ENCODE data around the gene HMGB1. TPM values are rescaled to one million over a fixed set of nuclear protein-coding genes. Genes with fewer than 3 reads are reported as not detected.

Gene HMGB1
- total RNA-seq, 3 donors from 2014 or later (not counting 1 experiment from before 2014, with no cell fraction given), result 397 to 449 (median 409) TPM

- TF ChIP-seq, protein P1, sequence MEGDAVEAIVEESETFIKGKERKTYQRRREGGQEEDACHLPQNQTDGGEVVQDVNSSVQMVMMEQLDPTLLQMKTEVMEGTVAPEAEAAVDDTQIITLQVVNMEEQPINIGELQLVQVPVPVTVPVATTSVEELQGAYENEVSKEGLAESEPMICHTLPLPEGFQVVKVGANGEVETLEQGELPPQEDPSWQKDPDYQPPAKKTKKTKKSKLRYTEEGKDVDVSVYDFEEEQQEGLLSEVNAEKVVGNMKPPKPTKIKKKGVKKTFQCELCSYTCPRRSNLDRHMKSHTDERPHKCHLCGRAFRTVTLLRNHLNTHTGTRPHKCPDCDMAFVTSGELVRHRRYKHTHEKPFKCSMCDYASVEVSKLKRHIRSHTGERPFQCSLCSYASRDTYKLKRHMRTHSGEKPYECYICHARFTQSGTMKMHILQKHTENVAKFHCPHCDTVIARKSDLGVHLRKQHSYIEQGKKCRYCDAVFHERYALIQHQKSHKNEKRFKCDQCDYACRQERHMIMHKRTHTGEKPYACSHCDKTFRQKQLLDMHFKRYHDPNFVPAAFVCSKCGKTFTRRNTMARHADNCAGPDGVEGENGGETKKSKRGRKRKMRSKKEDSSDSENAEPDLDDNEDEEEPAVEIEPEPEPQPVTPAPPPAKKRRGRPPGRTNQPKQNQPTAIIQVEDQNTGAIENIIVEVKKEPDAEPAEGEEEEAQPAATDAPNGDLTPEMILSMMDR (IDR thresholded peaks at IDR 0.05), result no peak
- intact Hi-C loops (cut with micrococcal nuclease), result no loop called here
- Mint-ChIP-seq H3K27ac (peak overlapping the region in 1 of 2 donors; percentile 17), H3K27me3 (ENCODE audit: low read depth in 2 of 2) (peaks cover 0 to 6% of the 10 kb centered on the region in 2 donors), H3K4me1 (peaks cover 16 to 17% of the 10 kb centered on the region in 2 donors), H3K9me3 (no peaks in the 10 kb centered on the region), H3K36me3 (no peaks in the 10 kb centered on the region), H3K4me3 (no peak overlapping the region)
- DNase-seq (no peak), ATAC-seq (no peak)
- Histone ChIP-seq H3K4me3 (ENCODE audit: low read length) (no peak overlapping the region), H3K36me3 (ENCODE audit: control insufficient read depth, insufficient read depth, low read length) (no peaks in the 10 kb centered on the region), H3K27me3 (ENCODE audit: control insufficient read depth, insufficient read depth, low read length) (no peaks in the 10 kb centered on the region), H3K4me1 (ENCODE audit: control insufficient read depth, insufficient read depth, low read length) (peaks cover 12% of the 10 kb centered on the region), H3K27ac (ENCODE audit: low read length) (no peak overlapping the region), H3K9me3 (ENCODE audit: control insufficient read depth, insufficient read depth, low read length) (no peaks in the 10 kb centered on the region)
- 67% methylated on average over 1 of the region's 5 CpGs for WGBS (ENCODE audit: insufficient coverage)
These were observed 22.8 kb downstream of the HMGB1 start for GRCh38 chr13:30442926-30443325.

- WGBS (ENCODE audit: insufficient coverage), result 63% methylated on average over 6 of the region's 8 CpGs
- Mint-ChIP-seq H3K36me3 (no peaks in the 10 kb centered on the region), H3K9me3 (no peaks in the 10 kb centered on the region), H3K27me3 (ENCODE audit: low read depth in 2 of 2) (peaks cover 7 to 10% of the 10 kb centered on the region in 2 donors), H3K4me1 (peaks cover 15% of the 10 kb centered on the region in 2 donors), H3K27ac (peak overlapping the region in 1 of 2 donors; percentile 37), H3K4me3 (no peak overlapping the region)
- Histone ChIP-seq H3K27me3 (ENCODE audit: control insufficient read depth, insufficient read depth, low read length) (no peaks in the 10 kb centered on the region), H3K4me1 (ENCODE audit: control insufficient read depth, insufficient read depth, low read length) (peaks cover 12% of the 10 kb centered on the region), H3K9me3 (ENCODE audit: control insufficient read depth, insufficient read depth, low read length) (no peaks in the 10 kb centered on the region), H3K27ac (ENCODE audit: low read length) (no peak overlapping the region), H3K36me3 (ENCODE audit: control insufficient read depth, insufficient read depth, low read length) (no peaks in the 10 kb centered on the region), H3K4me3 (ENCODE audit: low read length) (no peak overlapping the region)
- intact Hi-C loops (cut with micrococcal nuclease), result no loop called here
- TF ChIP-seq, protein P1 (IDR thresholded peaks at IDR 0.05), result no peak
- DNase-seq (no peak), ATAC-seq (no peak)
These were observed 24.6 kb downstream of the HMGB1 start for GRCh38 chr13:30440910-30441703.

DNA sequence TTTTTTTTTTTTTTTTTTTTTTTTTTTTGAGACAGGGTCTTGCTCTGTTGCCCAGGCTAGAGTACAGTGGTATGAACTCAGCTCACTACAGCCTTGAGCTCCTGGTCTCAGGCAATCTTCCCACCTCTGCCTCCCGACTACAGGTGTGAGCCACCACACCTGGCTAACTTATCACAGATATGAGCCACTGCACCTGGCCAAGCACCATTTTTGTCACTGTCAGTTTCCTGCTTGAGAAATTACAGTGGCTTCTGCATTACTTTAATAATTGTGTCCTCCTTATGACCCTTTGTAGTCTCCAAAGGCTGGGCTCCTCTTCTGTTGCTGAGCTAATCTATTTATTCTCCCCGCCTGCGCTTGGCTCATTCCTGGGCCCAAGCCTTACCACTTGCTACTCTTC lies 27.4 kb downstream of the HMGB1 start:
- Histone ChIP-seq H3K9me3 (ENCODE audit: control insufficient read depth, insufficient read depth, low read length) (no peaks in the 10 kb centered on the region), H3K36me3 (ENCODE audit: control insufficient read depth, insufficient read depth, low read length) (no peaks in the 10 kb centered on the region), H3K27ac (ENCODE audit: low read length) (no peak overlapping the region), H3K4me3 (ENCODE audit: low read length) (no peak overlapping the region), H3K4me1 (ENCODE audit: control insufficient read depth, insufficient read depth, low read length) (no peaks in the 10 kb centered on the region), H3K27me3 (ENCODE audit: control insufficient read depth, insufficient read depth, low read length) (no peaks in the 10 kb centered on the region)
- TF ChIP-seq, protein P1 (IDR thresholded peaks at IDR 0.05), result no peak
- Mint-ChIP-seq H3K36me3 (no peaks in the 10 kb centered on the region), H3K27ac (no peak overlapping the region), H3K9me3 (no peaks in the 10 kb centered on the region), H3K4me3 (no peak overlapping the region), H3K4me1 (peaks cover 5% of the 10 kb centered on the region in 2 donors), H3K27me3 (ENCODE audit: low read depth in 2 of 2) (peaks cover 8 to 14% of the 10 kb centered on the region in 2 donors)
- intact Hi-C loops (cut with micrococcal nuclease), result no loop called here
- ATAC-seq, result no peak
- DNase-seq, result no peak
- WGBS (ENCODE audit: insufficient coverage), result 88% methylated on average over 3 of the region's 3 CpGs
